Neutrophil (primary cell): ENCODE measurements around the gene P3H4.

ENCODE experiments used
- H3K27ac ChIP-seq: fragments of 200-600 bp; sonication (generic); 2 replicates; pipeline ENCODE4 v1.5.1; 2016; ENCODE audit warnings: mild to moderate bottlenecking, moderate library complexity
- H3K27me3 ChIP-seq: fragments of 200-600 bp; sonication (generic); 2 replicates; pipeline ENCODE4 v1.6.0; 2016; ENCODE audit warnings: mild to moderate bottlenecking
- H3K36me3 ChIP-seq: fragments of 200-600 bp; sonication (generic); 2 replicates; pipeline ENCODE4 v1.5.1; 2017
- H3K4me1 ChIP-seq, 2 experiments: fragments of 200-600 bp in 1 of 2; sonication (generic) in 1 of 2; 1 replicate in 1 of 2; 2 replicates in 1 of 2; pipeline versions ENCODE4 v1.5.1 to v1.6.1; 2013 to 2016; ENCODE audit warnings: low read depth in 1 of 2, low read length in 1 of 2, mild to moderate bottlenecking in 1 of 2, moderate library complexity in 1 of 2; ENCODE audit not compliant: control insufficient read depth in 1 of 2, insufficient read depth in 1 of 2
- H3K4me3 ChIP-seq, 2 experiments: fragments of 200-600 bp in 1 of 2; sonication (generic) in 1 of 2; 1 replicate in 1 of 2; 2 replicates in 1 of 2; pipeline ENCODE4 v1.5.1; 2013 to 2016; ENCODE audit warnings: low read depth in 1 of 2, low read length in 1 of 2, mild to moderate bottlenecking in 1 of 2, moderate library complexity in 1 of 2
- H3K9me3 ChIP-seq: fragments of 200-600 bp; sonication (generic); 2 replicates; pipeline ENCODE4 v1.5.1; 2016
- CTCF ChIP-seq: fragments of 200-600 bp; sonication (generic); IDR thresholded peaks from 2 replicates; pipeline ENCODE4 v1.5.1; 2016; ENCODE audit warnings: antibody characterized with exemption

The P3H4 gene

GRCh38 chr17:41775394-41776226 is 36.1 kb downstream of the P3H4 start:
- Histone ChIP-seq H3K4me1 (no peaks in the 10 kb centered on the region), H3K27me3 (peaks cover 7% of the 10 kb centered on the region), H3K4me3 (no peak overlapping the region), H3K9me3 (no peaks in the 10 kb centered on the region), H3K36me3 (no peaks in the 10 kb centered on the region), H3K27ac (no peak overlapping the region)
- no peak for TF ChIP-seq CTCF

GRCh38 chr17:41773731-41774193 is 38.0 kb downstream of the P3H4 start:
- no peak for TF ChIP-seq CTCF
- H3K4me1 ChIP-seq = no peaks in the 10 kb centered on the region
- H3K4me3 ChIP-seq = no peak overlapping the region
- H3K27me3 ChIP-seq = peaks cover 7% of the 10 kb centered on the region
- H3K9me3 ChIP-seq = no peaks in the 10 kb centered on the region
- no peaks in the 10 kb centered on the region for H3K36me3 ChIP-seq
- no peak overlapping the region for H3K27ac ChIP-seq

DNA sequence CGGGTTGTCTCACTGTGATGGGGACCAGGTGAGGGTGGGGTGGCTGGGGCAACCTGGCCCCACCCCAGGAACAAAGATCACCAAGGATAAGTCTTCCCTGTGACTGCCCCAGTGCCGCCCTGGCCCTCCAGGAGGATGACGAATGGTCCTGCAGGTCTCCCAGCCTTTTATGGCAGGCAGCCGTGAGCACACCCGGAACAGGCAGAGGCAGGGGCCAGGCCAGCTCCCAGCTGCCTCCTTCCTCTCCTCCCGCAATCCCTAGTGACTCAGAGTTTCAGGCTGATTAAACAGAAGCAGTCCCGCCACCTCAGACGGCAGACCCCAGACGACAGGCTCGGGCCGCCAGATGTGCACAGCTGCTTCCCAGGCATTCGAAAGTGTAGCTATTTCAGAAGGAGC is 38.6 kb downstream of the P3H4 start:
- H3K27ac ChIP-seq = no peak overlapping the region
- H3K4me1 ChIP-seq = no peaks in the 10 kb centered on the region

DNA sequence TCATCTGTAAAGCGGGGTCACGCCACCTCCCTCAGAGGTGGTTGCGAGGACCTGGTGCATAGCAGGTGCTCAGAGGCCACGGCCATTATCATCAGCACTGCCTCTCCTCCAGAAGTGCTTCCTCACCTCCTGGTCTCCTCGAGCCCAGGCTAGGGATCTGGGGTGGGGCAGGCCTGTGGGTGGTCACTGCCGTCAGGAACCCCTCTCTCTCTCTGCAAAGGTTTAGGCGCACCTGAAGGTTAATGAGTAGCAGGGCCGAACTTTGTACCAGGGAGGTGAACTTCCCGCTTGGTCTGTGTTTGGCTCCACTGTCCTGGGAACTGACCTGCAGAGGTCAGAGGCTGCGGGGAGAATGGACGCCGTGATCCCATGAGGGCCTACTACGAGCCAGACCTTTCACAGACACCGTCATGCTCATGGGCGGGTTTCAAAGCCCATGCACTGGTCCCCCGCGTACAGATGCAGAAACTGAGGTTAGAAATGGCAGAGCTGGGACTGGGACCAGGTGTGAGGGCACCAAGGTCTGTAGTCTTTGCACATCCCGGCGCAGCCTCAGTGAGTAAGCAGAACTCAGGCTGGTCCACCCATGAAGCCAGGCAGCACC is 39.1 kb downstream of the P3H4 start:
- no peak overlapping the region for H3K4me3 ChIP-seq
- H3K36me3 ChIP-seq = no peaks in the 10 kb centered on the region
- H3K4me1 ChIP-seq = no peaks in the 10 kb centered on the region
- no peak for TF ChIP-seq CTCF
- H3K27me3 ChIP-seq = peaks cover 2% of the 10 kb centered on the region
- no peaks in the 10 kb centered on the region for H3K9me3 ChIP-seq
- H3K27ac ChIP-seq = no peak overlapping the region

More for the DNA sequence above, 38.6 kb downstream of the P3H4 start:
- no peak overlapping the region for H3K4me3 ChIP-seq
- TF ChIP-seq CTCF = no peak
- no peaks in the 10 kb centered on the region for H3K36me3 ChIP-seq
- no peaks in the 10 kb centered on the region for H3K9me3 ChIP-seq
- H3K27me3 ChIP-seq = peaks cover 7% of the 10 kb centered on the region

DNA sequence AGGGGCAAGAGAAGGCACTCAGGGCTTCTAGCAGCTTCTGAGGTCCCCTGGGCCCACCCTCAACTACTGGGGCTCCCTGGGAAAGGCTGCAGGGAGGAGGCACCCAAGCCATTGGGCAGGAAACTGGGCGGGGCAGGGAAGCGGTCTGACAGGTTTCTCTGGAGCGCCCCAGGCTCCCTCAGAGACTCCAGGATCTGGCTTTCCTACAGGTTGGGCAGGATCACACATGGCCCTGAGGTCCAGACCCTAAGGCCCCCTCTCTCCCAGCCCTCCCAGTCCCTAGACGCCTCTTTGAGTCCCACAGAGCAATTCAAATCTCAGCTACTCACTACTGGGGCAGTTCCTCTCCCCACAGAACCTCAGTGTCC is 39.5 kb downstream of the P3H4 start:
- H3K36me3 ChIP-seq = no peaks in the 10 kb centered on the region

More for the DNA sequence above, 39.5 kb downstream of the P3H4 start:
- Histone ChIP-seq H3K27ac (no peak overlapping the region), H3K4me1 (no peaks in the 10 kb centered on the region), H3K27me3 (no peaks in the 10 kb centered on the region), H3K4me3 (no peak overlapping the region), H3K9me3 (no peaks in the 10 kb centered on the region)
- TF ChIP-seq CTCF = no peak
